VCaP (cell line): ENCODE measurements around the gene ADAMTS1.

Experiments used
- H3K27ac ChIP-seq: fragments of 450-650 bp; 2 replicates; pipeline ENCODE4 v1.5.1; 2017
- TF ChIP-seq, protein P1 (sequence below): fragments of 450-650 bp; conservative IDR thresholded peaks from 2 replicates; pipeline ENCODE4 v1.5.1; 2017; ENCODE audit warnings: mild to moderate bottlenecking, moderate library complexity

The ADAMTS1 gene

DNA sequence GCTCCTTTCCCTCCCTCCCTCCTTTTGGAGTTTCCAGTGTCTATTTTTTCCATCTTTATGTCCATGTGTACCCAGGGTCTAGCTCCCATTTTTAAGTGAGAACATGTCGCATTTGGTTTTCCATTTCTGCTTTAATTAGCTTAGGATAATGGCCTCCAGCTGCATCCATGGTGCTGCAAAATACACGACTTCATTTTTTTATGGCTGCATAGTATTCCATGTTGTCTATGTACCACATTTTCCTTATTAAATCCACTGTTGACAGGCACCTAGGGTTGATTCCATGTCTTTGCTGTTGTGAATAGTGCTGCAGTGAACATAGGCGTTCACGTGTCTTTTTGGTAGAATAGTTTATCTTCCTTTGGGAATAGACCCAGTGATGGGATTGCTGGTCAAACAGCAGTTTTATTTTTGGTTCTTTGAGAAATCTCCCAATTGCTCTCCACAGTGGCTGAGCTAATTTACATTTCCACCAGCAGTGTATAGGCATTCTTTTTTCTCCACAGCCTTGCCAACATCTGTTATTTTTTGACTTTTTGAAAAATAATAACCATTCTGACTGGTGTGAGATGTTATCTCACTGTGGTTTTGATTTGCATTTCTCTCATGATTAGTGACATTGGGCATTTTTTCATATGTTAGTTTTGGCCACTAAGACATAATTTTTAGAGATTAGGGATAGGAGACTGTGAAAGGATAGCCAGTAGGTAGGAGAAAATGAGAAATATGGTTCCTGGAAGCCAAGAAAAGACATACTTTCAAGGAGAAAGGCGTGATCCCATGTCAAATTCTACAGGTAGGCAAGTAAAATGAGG, 50.4 kb downstream of the ADAMTS1 start:
- TF ChIP-seq, protein P1, sequence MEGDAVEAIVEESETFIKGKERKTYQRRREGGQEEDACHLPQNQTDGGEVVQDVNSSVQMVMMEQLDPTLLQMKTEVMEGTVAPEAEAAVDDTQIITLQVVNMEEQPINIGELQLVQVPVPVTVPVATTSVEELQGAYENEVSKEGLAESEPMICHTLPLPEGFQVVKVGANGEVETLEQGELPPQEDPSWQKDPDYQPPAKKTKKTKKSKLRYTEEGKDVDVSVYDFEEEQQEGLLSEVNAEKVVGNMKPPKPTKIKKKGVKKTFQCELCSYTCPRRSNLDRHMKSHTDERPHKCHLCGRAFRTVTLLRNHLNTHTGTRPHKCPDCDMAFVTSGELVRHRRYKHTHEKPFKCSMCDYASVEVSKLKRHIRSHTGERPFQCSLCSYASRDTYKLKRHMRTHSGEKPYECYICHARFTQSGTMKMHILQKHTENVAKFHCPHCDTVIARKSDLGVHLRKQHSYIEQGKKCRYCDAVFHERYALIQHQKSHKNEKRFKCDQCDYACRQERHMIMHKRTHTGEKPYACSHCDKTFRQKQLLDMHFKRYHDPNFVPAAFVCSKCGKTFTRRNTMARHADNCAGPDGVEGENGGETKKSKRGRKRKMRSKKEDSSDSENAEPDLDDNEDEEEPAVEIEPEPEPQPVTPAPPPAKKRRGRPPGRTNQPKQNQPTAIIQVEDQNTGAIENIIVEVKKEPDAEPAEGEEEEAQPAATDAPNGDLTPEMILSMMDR, result no peak
- H3K27ac ChIP-seq, result no peak overlapping the region

DNA sequence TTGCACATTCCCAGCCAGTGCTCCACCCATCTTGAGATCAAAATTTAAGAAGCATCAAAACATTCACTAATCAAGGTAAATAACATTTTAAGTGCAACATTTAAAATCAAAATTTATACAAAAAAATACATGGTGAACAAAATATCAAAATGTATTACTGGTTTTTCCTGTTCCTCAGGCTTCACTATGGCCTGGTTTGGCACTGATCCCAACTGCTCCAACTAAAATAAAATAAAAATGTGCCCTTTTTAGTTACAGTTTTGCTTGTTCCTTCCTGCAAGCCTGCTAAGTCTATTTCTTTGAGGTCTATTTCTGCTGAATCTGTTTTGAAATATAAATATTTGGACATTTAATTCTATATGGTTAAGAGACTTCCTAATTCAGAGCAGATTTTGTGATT, 54.9 kb downstream of the ADAMTS1 start:
- TF ChIP-seq, protein P1, result no peak
- peak overlapping the region; percentile 43 for H3K27ac ChIP-seq

DNA sequence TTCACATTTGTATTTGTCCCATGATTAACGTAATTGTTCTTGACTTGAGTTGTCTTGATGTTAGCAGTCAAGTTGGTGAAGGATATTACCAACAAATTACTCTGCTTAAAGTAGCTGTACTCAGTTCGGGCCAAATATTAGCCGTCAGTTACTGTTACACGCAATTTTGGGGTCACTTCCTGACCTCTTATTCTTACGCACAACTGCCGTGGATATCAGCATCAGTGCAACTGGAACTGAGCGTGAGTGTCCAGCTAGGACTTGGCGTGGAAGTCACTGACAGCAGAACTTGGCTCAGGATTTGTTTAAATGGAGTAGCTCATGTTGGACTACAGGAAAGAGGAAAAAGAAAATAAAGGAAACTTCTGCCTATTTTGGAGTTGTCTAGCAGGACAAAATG, 56.4 kb downstream of the ADAMTS1 start:
- no peak overlapping the region for H3K27ac ChIP-seq
- TF ChIP-seq, protein P1, result no peak
